Cortex of kidney (tissue), 1 donor: ENCODE measurements around the gene TNFRSF8.

Experiments
- DNase-seq: peaks from one replicate; lab custom pipeline; 2025; lab: John Stamatoyannopoulos, UW

TNFRSF8 gene

DNA sequence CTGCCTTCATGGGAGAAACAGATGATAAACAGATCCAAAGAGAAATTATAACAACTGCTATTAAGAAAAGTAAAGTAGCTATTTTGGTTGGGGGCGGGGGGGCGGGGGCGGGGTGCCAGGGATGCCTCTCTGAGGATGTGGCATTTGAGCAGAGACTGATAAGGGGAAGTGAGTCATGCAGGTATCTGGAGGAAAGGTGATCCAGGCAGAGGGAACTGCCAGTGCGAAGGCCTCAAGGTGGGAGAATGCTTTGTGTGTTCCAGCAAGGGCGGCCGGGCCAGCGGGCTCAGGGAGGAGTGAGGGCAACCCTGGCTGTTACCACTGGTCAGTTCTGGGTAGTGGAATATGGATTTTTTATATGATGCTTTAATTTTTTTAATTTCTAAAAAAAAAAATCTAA lies 96.7 kb downstream of the TNFRSF8 start:
- no peak for DNase-seq

GRCh38 chr1:12161324-12161661 lies 98.2 kb downstream of the TNFRSF8 start:
- DNase-seq = no peak

DNA sequence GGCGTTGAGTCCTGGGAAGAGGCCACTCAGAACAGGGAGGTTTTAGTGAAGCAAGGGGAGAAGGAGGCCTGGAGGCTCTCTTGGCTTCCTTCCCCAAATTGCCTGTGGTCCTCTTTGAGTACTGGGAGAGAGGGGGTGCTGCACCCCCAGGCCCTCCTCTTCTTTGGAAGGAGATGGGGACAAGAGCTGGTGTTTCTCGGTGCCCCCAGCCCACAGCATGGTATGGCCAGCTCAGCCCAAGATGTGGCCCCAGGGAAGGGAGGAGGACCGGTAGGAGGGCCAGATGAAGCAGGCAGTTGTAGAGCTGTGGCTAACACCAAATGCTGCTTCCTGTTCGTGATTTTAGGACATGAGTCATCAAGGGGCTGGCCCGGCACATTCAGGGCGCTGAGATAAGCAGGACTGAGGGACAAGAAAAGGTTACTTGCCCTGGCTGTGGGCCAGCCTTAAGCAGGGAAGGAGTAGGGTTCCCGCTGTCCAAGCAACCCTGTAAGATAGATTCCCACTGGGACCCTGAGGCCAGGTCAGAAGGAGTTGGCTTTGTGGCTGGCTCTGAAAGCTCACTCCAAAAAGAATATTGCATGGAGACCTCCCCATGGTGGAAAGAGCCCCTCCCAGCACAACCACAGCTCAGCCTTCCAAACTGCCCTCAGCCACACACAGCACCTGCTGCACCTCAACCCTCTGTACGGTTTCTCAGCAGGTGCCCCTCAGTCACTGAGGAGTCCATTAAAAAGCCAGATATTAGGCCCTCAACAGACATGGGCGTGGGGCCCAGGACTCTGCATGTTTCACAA lies 98.8 kb downstream of the TNFRSF8 start:
- DNase-seq = no peak

- DNase-seq = no peak
These were observed 99.5 kb downstream of the TNFRSF8 start for GRCh38 chr1:12162459-12163137.

GRCh38 chr1:12163210-12163609 lies 100.1 kb downstream of the TNFRSF8 start:
- DNase-seq = no peak

DNA sequence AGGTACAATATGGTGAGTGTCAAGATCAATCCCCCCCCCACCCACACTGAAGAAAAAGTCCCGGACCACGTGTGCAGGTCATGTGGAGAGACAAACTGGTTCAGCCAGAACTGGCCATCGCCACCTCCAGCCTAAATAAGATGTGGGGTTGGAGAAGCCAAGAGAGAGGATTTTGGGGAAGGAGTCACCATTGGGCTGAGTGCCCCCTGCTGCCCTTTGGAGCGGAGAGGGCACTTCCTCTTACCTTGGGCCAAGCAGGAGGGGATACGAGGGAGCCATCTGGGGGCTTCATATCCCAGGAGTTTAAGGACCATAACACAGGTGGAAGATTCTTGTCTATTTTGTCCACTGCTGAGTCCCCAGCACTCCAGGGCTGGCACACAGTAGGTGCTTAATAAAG lies 101.1 kb downstream of the TNFRSF8 start:
- DNase-seq = no peak

DNA sequence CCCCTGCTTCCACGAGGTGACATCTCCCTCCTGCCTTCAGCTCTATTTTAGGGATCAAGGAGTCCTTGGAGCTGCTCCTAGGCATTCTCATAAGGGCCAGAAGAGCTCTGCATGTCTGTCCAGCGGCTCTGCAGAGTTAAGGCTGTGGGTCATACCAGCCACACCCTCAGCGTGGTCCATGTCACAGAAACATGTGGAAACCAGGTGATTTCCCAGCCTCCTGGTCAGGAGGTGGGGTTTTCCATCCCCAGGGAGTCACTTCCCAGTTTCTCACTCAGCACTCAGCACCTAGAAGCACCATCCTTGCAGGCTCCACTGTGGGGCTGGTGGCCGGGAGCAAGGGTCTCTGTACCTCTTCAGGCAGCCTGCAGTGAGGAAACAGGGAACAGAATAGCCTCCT lies 102.2 kb downstream of the TNFRSF8 start:
- no peak for DNase-seq

- DNase-seq = no peak
These were observed 103.9 kb downstream of the TNFRSF8 start, which contains the start of gene TNFRSF1B for GRCh38 chr1:12166834-12167492. Gene TNFRSF1B, plus strand, starts transcription at chr1:12166991. Its CDS starts 101 bp downstream, at chr1:12167092.

DNA sequence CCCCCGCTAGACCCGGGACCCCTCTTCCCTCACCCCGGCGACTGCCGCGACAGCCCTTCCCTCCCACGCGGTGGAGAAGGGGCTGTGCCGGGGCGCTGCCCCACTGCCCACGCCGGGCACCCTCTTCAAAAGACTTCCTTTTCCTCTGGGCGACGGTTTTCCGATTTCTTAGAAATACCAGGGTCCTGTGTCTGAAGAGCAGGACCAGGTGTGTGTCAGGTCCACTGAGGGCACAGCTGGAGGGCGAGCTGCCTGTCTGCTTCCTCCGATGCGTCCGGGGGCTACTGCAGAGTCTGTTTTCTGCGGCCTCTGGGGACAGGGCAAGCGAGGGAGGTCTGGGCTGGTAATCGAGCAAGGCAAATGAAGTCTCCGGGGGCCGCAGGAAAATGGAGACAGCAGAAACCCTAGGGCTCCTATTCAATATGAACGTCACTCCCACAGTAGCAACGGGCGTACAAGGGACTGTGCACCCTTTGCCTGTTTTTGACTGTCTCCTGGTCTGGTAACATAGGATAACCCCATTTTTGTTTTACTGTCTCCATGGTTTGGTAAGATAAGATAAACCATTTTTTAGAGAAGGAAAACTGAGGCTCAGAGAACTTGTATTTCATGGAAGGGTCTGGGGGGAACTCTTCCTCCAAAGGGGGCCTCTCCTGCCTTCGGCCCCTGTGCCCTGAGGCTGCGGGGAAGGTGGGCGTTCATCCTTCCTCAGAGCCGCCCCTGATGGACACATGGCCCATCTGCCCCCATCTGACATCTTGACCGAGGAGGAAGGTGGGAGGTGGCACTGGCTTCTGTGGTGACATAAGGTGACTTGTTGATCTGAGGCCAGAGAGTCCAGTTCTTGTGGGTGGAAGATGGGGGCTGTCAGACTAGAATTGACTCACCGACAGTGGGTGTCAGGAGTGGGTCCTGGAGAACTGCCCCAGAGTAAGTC lies 104.7 kb downstream of the TNFRSF8 start:
- no peak for DNase-seq

DNA sequence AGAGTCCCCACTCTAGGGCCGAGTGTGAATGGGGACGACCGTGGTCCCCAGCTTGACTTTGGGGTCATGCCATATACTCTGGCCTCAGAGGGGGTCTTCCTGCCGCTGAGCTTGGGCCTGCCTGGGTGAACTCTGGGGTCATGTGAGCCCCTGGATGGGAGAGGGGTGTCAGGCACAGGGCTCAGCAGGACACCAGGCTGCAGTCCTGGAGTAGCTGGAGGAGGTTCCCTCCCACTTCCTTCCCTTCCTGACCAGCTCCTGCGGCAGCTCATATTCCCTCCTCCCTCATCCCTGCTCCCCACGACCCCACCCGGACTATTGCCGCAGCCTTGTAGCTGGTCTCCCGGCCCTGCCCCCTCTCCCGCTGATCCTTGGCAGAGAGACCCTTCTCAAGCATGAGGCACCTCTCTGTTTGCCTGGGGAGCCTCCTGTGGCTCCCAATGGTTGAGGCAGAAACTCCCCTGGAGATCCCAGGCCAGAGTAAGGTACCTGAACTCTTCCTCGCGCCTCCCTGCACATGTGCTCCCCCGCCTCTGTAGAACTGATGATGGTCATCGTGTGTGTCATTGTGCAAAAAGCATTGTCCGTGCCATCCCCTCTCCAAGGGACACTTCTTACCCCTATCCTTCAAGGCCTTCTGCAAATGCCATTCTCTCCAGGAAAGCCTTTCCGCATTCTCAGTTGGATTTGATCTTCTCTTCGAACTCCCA lies 105.5 kb downstream of the TNFRSF8 start:
- no peak for DNase-seq

DNA sequence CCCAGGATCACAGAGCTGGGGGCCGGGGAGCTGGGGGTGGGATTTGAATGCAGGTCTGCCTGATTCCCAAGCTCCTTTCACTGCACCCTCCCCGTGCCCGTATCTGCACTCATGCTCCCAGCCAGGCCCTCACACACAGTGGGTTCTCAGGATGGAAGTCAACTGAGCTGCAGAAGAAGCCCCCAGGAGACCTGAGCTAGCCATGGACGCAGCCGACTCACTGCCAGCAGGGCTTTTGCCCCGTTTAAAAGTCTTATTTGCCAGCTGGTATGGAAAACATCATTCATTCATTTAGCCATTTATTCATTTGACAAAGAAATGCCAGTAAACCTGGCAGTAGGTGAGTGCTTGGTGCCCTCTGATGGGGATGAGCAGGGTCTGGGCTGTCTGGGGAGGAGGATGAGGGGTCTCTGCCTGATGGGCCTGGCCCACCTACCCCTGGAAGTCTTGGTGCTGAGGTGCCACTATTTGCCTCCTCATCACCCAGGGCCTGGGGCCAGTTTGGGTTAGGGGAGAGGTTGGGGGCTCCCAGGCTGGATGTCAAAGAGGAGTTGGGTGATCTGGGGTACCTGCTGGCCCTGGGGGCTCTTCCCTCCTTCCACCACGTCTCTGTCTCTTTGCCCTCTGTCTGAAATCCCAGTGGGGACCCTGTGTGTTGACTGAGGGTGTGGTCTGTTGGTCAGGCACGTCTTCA lies 106.5 kb downstream of the TNFRSF8 start:
- DNase-seq = no peak

DNA sequence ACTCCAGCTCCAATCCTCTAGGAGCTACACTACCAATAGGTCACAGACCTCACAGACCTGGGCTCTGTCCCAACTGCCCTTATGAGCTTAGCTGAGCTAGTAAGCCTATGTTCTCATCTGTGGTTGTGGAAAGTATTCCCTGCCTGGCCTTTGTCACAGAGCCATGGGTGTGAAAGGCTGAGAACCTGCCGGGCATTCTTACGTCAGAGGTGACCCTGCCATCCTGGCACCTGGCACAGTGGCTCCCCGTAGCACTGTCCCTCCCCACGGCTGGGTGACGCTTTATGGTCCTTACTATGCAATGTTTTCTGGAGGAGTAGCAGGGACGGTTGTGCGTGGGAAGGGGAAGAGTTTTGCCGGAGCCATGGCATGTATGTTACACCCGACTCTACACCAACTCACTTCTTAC lies 107.2 kb downstream of the TNFRSF8 start:
- no peak for DNase-seq

DNA sequence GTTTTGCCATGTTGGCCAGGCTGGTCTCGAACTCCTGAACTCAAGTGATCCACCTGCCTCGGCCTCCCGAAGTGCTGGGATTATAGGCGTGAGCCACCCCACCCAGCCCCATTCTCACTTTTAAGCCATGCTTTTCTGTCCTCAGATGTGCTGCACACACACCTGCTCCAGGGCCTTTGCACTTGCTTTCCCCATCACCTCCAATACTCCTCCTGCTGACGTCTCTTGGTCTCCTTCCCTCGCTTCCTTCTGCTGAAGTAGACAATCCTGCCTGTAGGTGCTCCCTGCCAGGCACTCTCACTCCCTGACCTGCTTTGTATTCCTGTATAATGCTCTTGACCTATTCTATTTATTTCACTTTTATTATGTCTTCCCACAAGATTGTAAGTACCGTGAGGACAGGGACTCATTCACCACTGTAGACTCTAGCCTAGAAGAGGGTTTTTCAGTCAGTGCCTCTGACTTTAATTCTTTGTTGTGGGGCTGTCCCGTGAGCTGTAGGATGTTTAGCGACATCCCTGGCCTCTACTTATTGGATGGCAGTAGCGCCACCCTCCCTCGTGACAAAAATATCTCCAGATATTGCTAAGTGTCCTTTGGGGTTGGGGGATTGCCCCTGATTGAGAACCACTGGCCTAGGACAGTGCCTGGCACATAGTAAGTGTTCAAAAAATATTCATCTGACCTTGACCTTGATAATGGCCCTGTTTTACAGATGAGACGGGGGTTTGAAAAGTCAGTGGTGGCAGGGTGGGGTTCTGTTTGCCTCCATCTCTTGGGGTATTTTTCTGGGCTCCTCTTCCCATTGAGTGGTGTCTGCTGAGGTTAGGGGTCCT lies 108.3 kb downstream of the TNFRSF8 start:
- no peak for DNase-seq

DNA sequence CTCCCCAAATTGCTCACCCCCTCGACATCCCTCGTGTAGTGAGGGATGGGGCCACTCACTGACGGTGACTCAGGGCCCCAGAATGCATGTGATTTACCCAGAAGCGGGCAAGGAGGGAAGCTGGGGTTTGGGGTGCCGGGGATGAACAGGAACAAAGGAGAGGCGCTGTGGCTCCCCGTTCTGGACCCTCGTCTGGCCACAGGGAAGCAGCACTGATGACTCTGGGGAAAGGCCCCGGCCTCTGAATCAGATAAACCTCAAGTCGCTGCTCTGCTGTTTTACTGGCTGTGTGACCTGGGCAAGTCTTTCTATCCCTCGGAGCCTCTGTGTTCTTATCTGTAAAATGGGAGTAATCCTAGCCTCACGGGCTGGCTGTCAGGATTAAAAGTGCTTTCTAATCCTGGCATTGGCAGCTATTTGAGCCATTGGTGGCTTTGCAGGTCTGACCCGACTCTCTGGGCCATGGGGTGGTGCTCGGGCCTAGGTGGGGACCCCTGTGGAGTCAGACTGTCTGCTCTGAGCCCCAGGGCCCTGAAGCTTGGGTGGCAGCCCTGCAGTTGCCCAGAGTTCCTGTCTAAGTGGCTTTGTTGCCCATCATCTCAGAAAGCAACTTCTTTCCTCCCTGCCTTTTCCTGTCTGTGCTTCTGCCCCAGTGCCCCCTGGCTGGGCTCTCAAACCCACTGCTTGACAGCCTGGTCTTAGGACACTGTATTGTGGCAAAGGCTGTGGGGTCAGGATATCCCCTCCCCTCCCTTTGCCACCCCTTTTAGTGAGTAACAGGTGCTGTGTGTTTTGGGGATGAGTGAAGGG lies 109.1 kb downstream of the TNFRSF8 start:
- DNase-seq = no peak

- no peak for DNase-seq
These were observed 110.0 kb downstream of the TNFRSF8 start for GRCh38 chr1:12173041-12173509.

- DNase-seq = no peak
These were observed 110.6 kb downstream of the TNFRSF8 start for GRCh38 chr1:12173631-12174121.

DNA sequence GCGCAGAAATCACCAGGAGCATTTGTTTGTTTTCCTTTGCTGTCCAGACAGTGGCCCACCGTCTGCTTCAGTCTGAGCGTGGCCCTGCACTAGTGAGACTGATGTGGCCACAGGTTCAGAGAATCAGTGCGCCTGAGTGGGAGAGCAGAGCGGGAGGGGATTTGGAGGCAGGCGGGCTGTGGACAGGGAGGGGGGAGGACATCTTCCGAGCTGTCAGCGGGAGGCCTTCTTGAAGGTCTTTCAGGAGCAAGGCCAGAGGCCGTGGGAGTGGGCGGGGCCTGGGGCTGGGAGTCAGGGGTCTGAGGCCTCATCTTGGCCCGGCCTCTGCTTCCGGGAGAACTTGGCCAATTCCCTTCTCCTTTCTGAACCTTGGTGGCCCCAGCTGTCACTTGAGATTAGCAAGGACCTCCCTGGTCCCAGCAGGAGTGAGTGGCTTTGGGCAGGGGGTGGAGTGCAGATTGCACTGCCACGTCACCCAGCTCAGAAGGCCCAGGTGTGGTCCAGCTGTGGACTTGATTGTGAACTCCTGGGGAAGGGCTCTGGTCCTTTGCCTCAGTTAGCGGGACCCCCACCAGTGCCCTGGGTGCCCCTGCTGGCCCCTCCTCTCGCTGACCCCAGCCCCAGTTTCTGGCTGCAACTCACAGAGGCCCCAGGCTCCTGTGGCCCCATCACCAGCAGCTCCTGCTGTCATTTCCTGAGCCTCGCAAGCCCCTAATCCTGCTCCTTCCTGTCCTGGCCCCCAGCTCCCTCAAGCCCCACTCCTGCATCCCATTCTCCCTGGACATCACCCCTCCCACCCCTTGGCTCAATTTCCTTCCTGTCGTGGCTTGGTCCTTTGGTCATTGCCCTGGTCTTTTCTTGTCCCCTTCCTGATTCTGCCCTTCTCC lies 112.1 kb downstream of the TNFRSF8 start:
- DNase-seq = no peak
